Spleen (tissue), 7 donors: Measurements from ENCODE around the gene KIF5C.

Source experiments
- CTCF ChIP-seq, 11 experiments: fragments of 200-600 bp in 7 of 11; fragments of 450-650 bp in 4 of 11; sonication (generic) in 4 of 11; IDR thresholded peaks in 8 of 11; conservative IDR thresholded peaks in 3 of 11; 1 replicate in 7 of 11; 2 replicates in 4 of 11; pipeline versions ENCODE4 v1.4.0 to v1.8.0; 2016 to 2021; ENCODE audit warnings: antibody characterized with exemption in 11 of 11, inconsistent platforms in 4 of 11, mild to moderate bottlenecking in 1 of 11
- POLR2A ChIP-seq, 3 donors: fragments of 450-650 bp; IDR thresholded peaks; one replicate each; pipeline ENCODE4 v1.5.1; 2017; ENCODE audit warnings: antibody characterized with exemption in 3 of 3, mild to moderate bottlenecking in 1 of 3
- POLR2AphosphoS5 ChIP-seq, 3 donors: sonication (generic); formaldehyde crosslinking; IDR thresholded peaks; one replicate each; pipeline ENCODE4 v1.5.1; 2017; ENCODE audit warnings: antibody characterized with exemption in 3 of 3
- donor health status: DM: no; HTN: no; CAD: no; lungs with moderate emphysema.
- donor health status: DM: no; HTN: no; CAD: no.
- donor health status: DM: no; HTN: no; CAD: no.

GRCh38 chr2:148952621-148953020 is 77.6 kb downstream of the KIF5C start:
- TF ChIP-seq POLR2A (IDR thresholded peaks at IDR 0.05) = no peak
- no peak for TF ChIP-seq CTCF (IDR thresholded peaks at IDR 0.05 in 8 of 11, conservative IDR thresholded peaks at IDR 0.05 in 3 of 11)
- TF ChIP-seq POLR2AphosphoS5 (IDR thresholded peaks at IDR 0.05) = no peak
